ENCODE measurements around the gene SEMA6D.

The SEMA6D gene

DNA sequence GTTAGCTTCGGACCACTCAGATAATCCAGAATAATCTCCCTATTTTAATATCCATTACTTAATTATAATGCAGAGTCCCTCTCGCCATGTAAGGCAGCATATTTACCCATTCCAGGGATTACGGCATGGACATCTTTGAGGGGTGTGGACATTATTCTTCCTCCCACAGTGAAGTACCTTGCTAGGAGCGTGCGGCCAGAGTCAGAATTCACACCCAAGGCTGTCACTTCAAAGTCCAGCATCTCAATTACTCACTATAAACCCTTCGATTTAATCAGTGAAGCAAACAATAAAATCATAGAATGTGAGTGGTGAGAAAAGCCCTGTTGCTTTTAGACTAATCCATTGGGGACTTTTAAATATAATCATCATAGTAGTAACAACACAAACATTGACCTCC lies 11.6 kb downstream of the SEMA6D start:
- no peak for TF ChIP-seq EZH2 (IDR thresholded peaks at IDR 0.05; ENCODE audit: borderline replicate concordance, low read depth, low read length, severe bottlenecking)
- no peak for TF ChIP-seq CTCF (IDR thresholded peaks at IDR 0.05; ENCODE audit: borderline replicate concordance, extremely low read depth, low read length, poor library complexity, severe bottlenecking)
- Histone ChIP-seq H3K27ac (ENCODE audit: low read length) (no peak overlapping the region), H3K27me3 (ENCODE audit: insufficient read depth, low read length, poor library complexity) (no peaks in the 10 kb centered on the region), H3K79me2 (ENCODE audit: insufficient read depth, low read length) (no peaks in the 10 kb centered on the region), H2AFZ (ENCODE audit: low read depth, low read length) (no peak overlapping the region), H3K9ac (ENCODE audit: low read depth, low read length) (no peak overlapping the region), H4K20me1 (ENCODE audit: insufficient read depth, low read length) (no peaks in the 10 kb centered on the region), H3K36me3 (ENCODE audit: insufficient read depth, low read length) (no peaks in the 10 kb centered on the region), H3K4me2 (ENCODE audit: insufficient read depth, low read length) (no peak overlapping the region), H3K9me3 (ENCODE audit: insufficient read depth, low read length, severe bottlenecking) (no peaks in the 10 kb centered on the region), H3K4me3 (ENCODE audit: low read depth in 1 of 2, low read length in 2 of 2) (no peak overlapping the region), H3K4me1 (ENCODE audit: insufficient read depth, low read length) (no peaks in the 10 kb centered on the region)
- no peak for ATAC-seq (ENCODE audit: insufficient read depth, low read depth)
- DNase-seq = no peak

DNA sequence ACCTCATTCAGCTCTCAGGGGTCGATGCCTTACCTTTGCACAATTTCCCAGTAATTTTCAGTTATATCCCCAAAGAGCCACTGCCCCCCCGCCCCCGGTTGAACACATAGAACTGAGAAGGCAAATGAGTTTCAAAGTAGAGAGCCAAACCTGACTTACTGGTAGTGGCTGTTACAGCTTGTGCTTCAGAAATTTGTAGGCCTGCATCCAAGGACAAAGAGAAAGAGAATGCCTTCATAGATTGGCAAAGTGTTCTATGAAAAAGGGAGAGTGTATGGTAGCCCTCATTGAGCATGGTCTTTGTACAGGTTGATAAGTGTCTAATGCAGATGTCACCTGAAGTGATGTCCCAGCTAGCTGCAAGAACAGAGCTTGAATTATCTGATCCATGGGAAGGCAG lies 13.9 kb downstream of the SEMA6D start:
- no peak for TF ChIP-seq CTCF (IDR thresholded peaks at IDR 0.05; ENCODE audit: borderline replicate concordance, extremely low read depth, low read length, poor library complexity, severe bottlenecking)
- TF ChIP-seq EZH2 (IDR thresholded peaks at IDR 0.05; ENCODE audit: borderline replicate concordance, low read depth, low read length, severe bottlenecking) = no peak
- H2AFZ ChIP-seq (ENCODE audit: low read depth, low read length) = no peak overlapping the region

GRCh38 chr15:47732248-47732647 lies 14.9 kb downstream of the SEMA6D start:
- no peak for TF ChIP-seq CTCF (IDR thresholded peaks at IDR 0.05; ENCODE audit: borderline replicate concordance, extremely low read depth, low read length, poor library complexity, severe bottlenecking)
- TF ChIP-seq EZH2 (IDR thresholded peaks at IDR 0.05; ENCODE audit: borderline replicate concordance, low read depth, low read length, severe bottlenecking) = no peak
- Histone ChIP-seq H2AFZ (ENCODE audit: low read depth, low read length) (no peak overlapping the region), H3K27me3 (ENCODE audit: insufficient read depth, low read length, poor library complexity) (no peaks in the 10 kb centered on the region), H3K36me3 (ENCODE audit: insufficient read depth, low read length) (no peaks in the 10 kb centered on the region), H4K20me1 (ENCODE audit: insufficient read depth, low read length) (no peaks in the 10 kb centered on the region), H3K4me2 (ENCODE audit: insufficient read depth, low read length) (no peak overlapping the region), H3K4me3 (ENCODE audit: low read depth in 1 of 2, low read length in 2 of 2) (no peak overlapping the region), H3K27ac (ENCODE audit: low read length) (no peak overlapping the region), H3K4me1 (ENCODE audit: insufficient read depth, low read length) (no peaks in the 10 kb centered on the region), H3K9ac (ENCODE audit: low read depth, low read length) (no peak overlapping the region), H3K79me2 (ENCODE audit: insufficient read depth, low read length) (no peaks in the 10 kb centered on the region), H3K9me3 (ENCODE audit: insufficient read depth, low read length, severe bottlenecking) (no peaks in the 10 kb centered on the region)
- ATAC-seq (ENCODE audit: insufficient read depth, low read depth) = no peak
- DNase-seq = no peak

More for the DNA sequence above, 13.9 kb downstream of the SEMA6D start:
- Histone ChIP-seq H3K4me3 (ENCODE audit: low read depth in 1 of 2, low read length in 2 of 2) (no peak overlapping the region), H3K4me2 (ENCODE audit: insufficient read depth, low read length) (no peak overlapping the region), H4K20me1 (ENCODE audit: insufficient read depth, low read length) (no peaks in the 10 kb centered on the region), H3K27ac (ENCODE audit: low read length) (no peak overlapping the region), H3K27me3 (ENCODE audit: insufficient read depth, low read length, poor library complexity) (no peaks in the 10 kb centered on the region), H3K36me3 (ENCODE audit: insufficient read depth, low read length) (no peaks in the 10 kb centered on the region), H3K9me3 (ENCODE audit: insufficient read depth, low read length, severe bottlenecking) (no peaks in the 10 kb centered on the region), H3K4me1 (ENCODE audit: insufficient read depth, low read length) (no peaks in the 10 kb centered on the region), H3K9ac (ENCODE audit: low read depth, low read length) (no peak overlapping the region), H3K79me2 (ENCODE audit: insufficient read depth, low read length) (no peaks in the 10 kb centered on the region)
- no peak for ATAC-seq (ENCODE audit: insufficient read depth, low read depth)
- DNase-seq = no peak

GRCh38 chr15:47733085-47733484 lies 15.8 kb downstream of the SEMA6D start:
- Histone ChIP-seq H3K36me3 (ENCODE audit: insufficient read depth, low read length) (no peaks in the 10 kb centered on the region), H2AFZ (ENCODE audit: low read depth, low read length) (no peak overlapping the region), H3K27ac (ENCODE audit: low read length) (no peak overlapping the region), H3K9ac (ENCODE audit: low read depth, low read length) (no peak overlapping the region), H3K4me2 (ENCODE audit: insufficient read depth, low read length) (no peak overlapping the region), H4K20me1 (ENCODE audit: insufficient read depth, low read length) (no peaks in the 10 kb centered on the region), H3K4me1 (ENCODE audit: insufficient read depth, low read length) (no peaks in the 10 kb centered on the region), H3K9me3 (ENCODE audit: insufficient read depth, low read length, severe bottlenecking) (no peaks in the 10 kb centered on the region), H3K27me3 (ENCODE audit: insufficient read depth, low read length, poor library complexity) (no peaks in the 10 kb centered on the region), H3K4me3 (ENCODE audit: low read depth in 1 of 2, low read length in 2 of 2) (no peak overlapping the region), H3K79me2 (ENCODE audit: insufficient read depth, low read length) (no peaks in the 10 kb centered on the region)
- ATAC-seq (ENCODE audit: insufficient read depth, low read depth) (no peak), DNase-seq (no peak)
- TF ChIP-seq EZH2 (IDR thresholded peaks at IDR 0.05; ENCODE audit: borderline replicate concordance, low read depth, low read length, severe bottlenecking) = no peak
- TF ChIP-seq CTCF (IDR thresholded peaks at IDR 0.05; ENCODE audit: borderline replicate concordance, extremely low read depth, low read length, poor library complexity, severe bottlenecking) = no peak

All from DND-41 (cell line).